ENCODE data around the gene MPG. TPM values are rescaled to one million over a fixed set of nuclear protein-coding genes. Genes with fewer than 3 reads are reported as not detected.

MPG gene
- total RNA-seq, 1 experiment from 2014 or later: 32.6 TPM

GRCh38 chr16:56231-56927 is 21.6 kb upstream of the MPG start:
- H3K36me3 ChIP-seq (ENCODE audit: control insufficient read depth in 1 of 2, insufficient read depth in 2 of 2, low read length in 2 of 2): no peaks in the 10 kb centered on the region; a peak in 1 of 4 replicates
- TF ChIP-seq CBX3 (IDR thresholded peaks at IDR 0.05; ENCODE audit: low read depth): no peak
- TF ChIP-seq SIN3A (IDR thresholded peaks at IDR 0.05; ENCODE audit: low read depth): no peak
- TF ChIP-seq CEBPB (IDR thresholded peaks at IDR 0.05; ENCODE audit: low read depth): no peak
- no peak for TF ChIP-seq SRF (IDR thresholded peaks at IDR 0.05; ENCODE audit: low read depth)
- TF ChIP-seq EZH2 (IDR thresholded peaks at IDR 0.05): no peak
- no peak for TF ChIP-seq ATF3 (IDR thresholded peaks at IDR 0.05)
- no peak for TF ChIP-seq REST (IDR thresholded peaks at IDR 0.05; ENCODE audit: low read depth)
- TF ChIP-seq EGR1 (IDR thresholded peaks at IDR 0.05; ENCODE audit: low read depth): no peak
- no peak for TF ChIP-seq JUND (IDR thresholded peaks at IDR 0.05)
- no peak for TF ChIP-seq CTCF (IDR thresholded peaks at IDR 0.05 in 2 of 3, conservative IDR thresholded peaks at IDR 0.05 in 1 of 3; ENCODE audit: borderline replicate concordance in 1 of 3, insufficient read depth in 1 of 3, low read depth in 2 of 3, low read length in 2 of 3)
- TF ChIP-seq ELF1 (IDR thresholded peaks at IDR 0.05; ENCODE audit: borderline replicate concordance, low read depth): no peak
- no peak for TF ChIP-seq POLR2A (IDR thresholded peaks at IDR 0.05; ENCODE audit: borderline replicate concordance, extremely low read depth, insufficient read depth, insufficient read length)
- no peak for TF ChIP-seq FOSL1 (IDR thresholded peaks at IDR 0.05; ENCODE audit: low read depth)
- TF ChIP-seq ZFX (IDR thresholded peaks at IDR 0.05): no peak
- TF ChIP-seq, protein P1, sequence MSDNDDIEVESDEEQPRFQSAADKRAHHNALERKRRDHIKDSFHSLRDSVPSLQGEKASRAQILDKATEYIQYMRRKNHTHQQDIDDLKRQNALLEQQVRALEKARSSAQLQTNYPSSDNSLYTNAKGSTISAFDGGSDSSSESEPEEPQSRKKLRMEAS (IDR thresholded peaks at IDR 0.05): no peak
- CTCF ChIA-PET: no interaction called here

More at GRCh38 chr16:56231-56927, 21.6 kb upstream of the MPG start:
- no TSS peak for BruUV-seq (replicated peaks)
- Histone ChIP-seq H3K9me2 (ENCODE audit: insufficient read depth) (no peaks in the 10 kb centered on the region), H3K4me2 (ENCODE audit: low read length) (no peak overlapping the region), H2AFZ (ENCODE audit: low read depth, low read length, poor library complexity, severe bottlenecking) (no peak overlapping the region), H3K9ac (ENCODE audit: low read length) (no peak overlapping the region), H4K20me1 (ENCODE audit: insufficient read depth) (no peaks in the 10 kb centered on the region), H3K79me2 (ENCODE audit: insufficient read depth, low read length) (peaks cover 22% of the 10 kb centered on the region), H3K27ac (ENCODE audit: low read depth, low read length) (no peak overlapping the region), H3K4me1 (ENCODE audit: control insufficient read depth in 1 of 2, insufficient read depth in 2 of 2, low read length in 2 of 2) (no peaks in the 10 kb centered on the region), H3K9me3 (ENCODE audit: control insufficient read depth in 1 of 2, insufficient read depth in 1 of 2, low read depth in 1 of 2, low read length in 2 of 2) (no peaks in the 10 kb centered on the region), H3K27me3 (ENCODE audit: insufficient read depth, low read length) (no peaks in the 10 kb centered on the region), H3K4me3 (replicated peaks in 1 of 2; ENCODE audit: low read depth in 1 of 2, low read length in 2 of 2) (no peak overlapping the region)
- ATAC-seq: no peak
- ChIA-PET POLR2A (no interaction called here), RAD21 (ENCODE audit: low non-redundant PET in 1 of 2, low total read pairs in 2 of 2, uncharacterized antibody in 2 of 2, unreplicated experiment in 2 of 2) (no interaction called here)
- intact Hi-C loops (cut with micrococcal nuclease): no loop called here
- no peak for DNase-seq (ENCODE audit: low read depth, low spot score)
